GM21737 (cell line): ENCODE measurements around the gene TRIM14.
"Not testable (repeated sequence)": the region's sequence is repeated elsewhere in the genome, so short reads cannot be mapped to it uniquely, and the experiment has no call there.

Experiments used
- ATAC-seq: cut with Tn5 transposase; IDR thresholded peaks from one replicate; pipeline ENCODE4 v1.9.1; 2021; ENCODE audit warnings: mild to moderate bottlenecking, moderate library complexity; ENCODE audit not compliant: unreplicated experiment

The TRIM14 gene

DNA sequence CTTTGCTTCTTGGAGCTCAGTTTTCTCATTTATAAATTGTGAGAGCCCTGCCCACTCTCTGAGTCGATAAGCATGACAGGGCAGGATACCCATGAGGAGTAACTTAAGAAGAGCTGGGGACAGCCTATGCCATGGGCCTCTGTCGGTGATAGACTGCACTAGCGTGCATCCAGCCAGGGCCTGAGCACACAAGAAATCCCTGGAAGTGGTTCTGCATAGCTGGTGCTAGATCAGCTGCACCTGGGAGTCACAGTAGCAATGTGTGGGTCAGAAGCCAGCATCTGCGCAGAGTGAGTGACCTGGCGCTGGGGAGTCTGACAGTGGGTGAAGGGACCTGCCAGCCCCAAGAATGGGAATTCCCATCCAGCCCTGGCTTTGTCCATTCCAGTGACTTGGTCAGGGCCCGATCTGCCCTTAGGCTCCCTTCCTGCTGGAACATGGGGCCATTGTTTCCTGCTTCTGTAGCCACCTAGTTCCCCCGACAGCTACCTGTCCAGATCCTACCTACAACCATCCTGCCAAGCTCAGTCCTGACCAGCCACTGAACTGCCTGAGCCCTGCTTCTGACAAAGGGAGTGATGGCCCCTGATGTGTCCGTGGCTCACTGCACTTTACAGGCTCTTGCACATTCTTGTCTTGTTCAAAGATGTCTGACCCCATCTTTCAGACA lies 98.4 kb downstream of the TRIM14 start:
- ATAC-seq, result no peak

DNA sequence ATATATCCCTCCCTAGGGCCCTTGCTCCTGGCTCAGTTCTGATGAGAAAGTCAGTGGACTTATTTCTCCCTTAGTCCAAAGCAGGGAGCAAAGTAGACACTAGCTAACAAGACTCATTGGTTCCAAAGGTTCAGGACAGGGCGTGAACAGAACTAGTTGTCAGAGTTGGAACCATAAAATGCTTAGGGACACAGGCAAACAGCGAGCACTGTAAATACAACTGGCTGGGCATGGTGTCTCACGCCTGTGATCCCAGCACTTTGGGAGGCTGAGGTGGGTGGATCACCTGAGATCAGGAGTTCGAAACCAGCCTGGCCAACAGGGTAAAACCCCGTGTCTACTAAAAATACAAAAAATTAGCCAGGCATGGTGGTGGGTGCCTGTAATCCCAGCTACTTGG lies 99.2 kb downstream of the TRIM14 start:
- ATAC-seq, result not testable (repeated sequence)
